Measurements from ENCODE around the gene PSMC3IP. TPM values are rescaled to one million over a fixed set of nuclear protein-coding genes. Genes with fewer than 3 reads are reported as not detected.

PSMC3IP gene
- total RNA-seq, 2 experiments from 2014 or later = 27.0 to 28.9 TPM

GRCh38 chr17:42566883-42567573 is 10.5 kb downstream of the PSMC3IP start, which contains the start of gene MLX:
Gene MLX, plus strand, starts transcription at chr17:42567100. Its CDS starts 25 bp downstream, at chr17:42567125.
- intact Hi-C loops (cut with DNase I, micrococcal nuclease) = loop anchor here (1.0 to 10.0 kb wide), 3 partner anchors 10 to 608 kb away; partner anchors contain the start of genes PSMC3IP (in 2 of the 2), NBR1 (in 1 of the 2), RETREG3 (in 1 of the 2) and TUBG1 (in 1 of the 2)
- ATAC-seq = peak; percentile 74

GRCh38 chr17:42566215-42566882 is 11.2 kb downstream of the PSMC3IP start:
- intact Hi-C loops (cut with DNase I, micrococcal nuclease) = loop anchor here in 1 of 2 experiments (2.0 to 10.0 kb wide), 2 partner anchors 42 to 608 kb away; partner anchors contain the start of genes NBR1, RETREG3 and TUBG1
- Mint-ChIP-seq H3K4me1 (peaks cover 41% of the 10 kb centered on the region), H3K27ac (peak overlapping the region; percentile 96), H3K27me3 (no peaks in the 10 kb centered on the region), H3K9me3 (ENCODE audit: low read depth) (no peaks in the 10 kb centered on the region), H3K4me3 (peak overlapping the region; percentile 96), H3K36me3 (ENCODE audit: low read depth) (peaks cover 51% of the 10 kb centered on the region)
- ChIA-PET CTCF (interaction anchor here (0.6 to 4.9 kb wide), 3 partner anchors 11 to 372 kb away, joined by 3 to 29 read pairs (median 4); partner anchors contain the start of gene PSMC3IP), POLR2A (interaction anchor here (0.5 to 2.3 kb wide), 2 partner anchors 12 to 34 kb away, joined by 5 to 8 read pairs; partner anchors contain the start of gene PSMC3IP)
- no peak for ATAC-seq
- no peak for DNase-seq

More at GRCh38 chr17:42566883-42567573, 10.5 kb downstream of the PSMC3IP start, which contains the start of gene MLX:
- H3K27ac Mint-ChIP-seq = peak within 1 kb of the TSS; percentile 96
- H3K36me3 Mint-ChIP-seq (ENCODE audit: low read depth) = peaks cover 52% of the 10 kb centered on the region
- no peaks in the 10 kb centered on the region for H3K9me3 Mint-ChIP-seq (ENCODE audit: low read depth)
- peak within 1 kb of the TSS; percentile 96 for H3K4me3 Mint-ChIP-seq
- peak; percentile 95 for DNase-seq
- H3K27me3 Mint-ChIP-seq = no peaks in the 10 kb centered on the region
- peaks cover 35% of the 10 kb centered on the region for H3K4me1 Mint-ChIP-seq
- ChIA-PET CTCF (interaction anchor here (0.6 to 4.9 kb wide), 2 partner anchors 10 to 82 kb away, joined by 3 to 29 read pairs; partner anchors contain the start of gene PSMC3IP), POLR2A (interaction anchor here (0.5 to 2.3 kb wide), 5 partner anchors 9 to 801 kb away, joined by 3 to 8 read pairs (median 5); partner anchors contain the start of gene PSMC3IP)

- Mint-ChIP-seq H3K4me1 (peaks cover 41% of the 10 kb centered on the region), H3K27ac (peak overlapping the region; percentile 96), H3K4me3 (peak overlapping the region; percentile 96), H3K9me3 (ENCODE audit: low read depth) (no peaks in the 10 kb centered on the region), H3K36me3 (ENCODE audit: low read depth) (peaks cover 45% of the 10 kb centered on the region), H3K27me3 (no peaks in the 10 kb centered on the region)
- intact Hi-C loops (cut with DNase I, micrococcal nuclease) = loop anchor here in 1 of 2 experiments (2.0 to 10.0 kb wide), 2 partner anchors 43 to 609 kb away; partner anchors contain the start of genes NBR1, RETREG3 and TUBG1
- POLR2A ChIA-PET = interaction anchor here (2.3 kb wide), 1 partner anchor 12 kb away, joined by 8 read pairs; the partner anchor contains the start of gene PSMC3IP
- CTCF ChIA-PET = interaction anchor here (0.7 to 4.9 kb wide), 2 partner anchors 12 to 372 kb away, joined by 4 to 29 read pairs; partner anchors contain the start of gene PSMC3IP
- no peak for DNase-seq
- ATAC-seq = no peak
Observed at GRCh38 chr17:42565523-42566214, 11.9 kb downstream of the PSMC3IP start.

- POLR2A ChIA-PET = no interaction called here
- no peak for ATAC-seq
- H3K36me3 Mint-ChIP-seq (ENCODE audit: low read depth) = peaks cover 38% of the 10 kb centered on the region
- H3K4me3 Mint-ChIP-seq = no peak overlapping the region
- intact Hi-C loops (cut with DNase I, micrococcal nuclease) = loop anchor here in 1 of 2 experiments (10.0 kb wide), 1 partner anchor 610 kb away; the partner anchor contains the start of gene NBR1
- no peaks in the 10 kb centered on the region for H3K27me3 Mint-ChIP-seq
- CTCF ChIA-PET = interaction anchor here (2.3 kb wide), 1 partner anchor 13 kb away, joined by 8 read pairs; the partner anchor contains the start of gene PSMC3IP
- no peaks in the 10 kb centered on the region for H3K9me3 Mint-ChIP-seq (ENCODE audit: low read depth)
- H3K4me1 Mint-ChIP-seq = peaks cover 44% of the 10 kb centered on the region
- H3K27ac Mint-ChIP-seq = no peak overlapping the region
- DNase-seq = no peak
Observed at GRCh38 chr17:42564815-42565522, 12.6 kb downstream of the PSMC3IP start.

- DNase-seq (no peak), ATAC-seq (no peak)
- Mint-ChIP-seq H3K4me1 (peaks cover 39% of the 10 kb centered on the region), H3K4me3 (peak overlapping the region; percentile 94), H3K27ac (peak overlapping the region; percentile 48), H3K9me3 (ENCODE audit: low read depth) (no peaks in the 10 kb centered on the region), H3K27me3 (no peaks in the 10 kb centered on the region), H3K36me3 (ENCODE audit: low read depth) (peaks cover 28% of the 10 kb centered on the region)
- ChIA-PET POLR2A (interaction anchor here (0.6 kb wide), 1 partner anchor 167 kb away, joined by 15 read pairs; no protein-coding TSS in a partner anchor), CTCF (interaction anchor here (0.7 to 2.3 kb wide), 2 partner anchors 14 to 1285 kb away, joined by 3 to 8 read pairs; partner anchors contain the start of gene PSMC3IP)
- intact Hi-C loops (cut with DNase I, micrococcal nuclease) = loop anchor here (2.0 to 10.0 kb wide), 2 partner anchors 13 to 611 kb away; partner anchors contain the start of genes NBR1 (in 1 of the 2) and PSMC3IP (in 1 of the 2)
Observed at GRCh38 chr17:42563950-42564349, 13.6 kb downstream of the PSMC3IP start.

DNA sequence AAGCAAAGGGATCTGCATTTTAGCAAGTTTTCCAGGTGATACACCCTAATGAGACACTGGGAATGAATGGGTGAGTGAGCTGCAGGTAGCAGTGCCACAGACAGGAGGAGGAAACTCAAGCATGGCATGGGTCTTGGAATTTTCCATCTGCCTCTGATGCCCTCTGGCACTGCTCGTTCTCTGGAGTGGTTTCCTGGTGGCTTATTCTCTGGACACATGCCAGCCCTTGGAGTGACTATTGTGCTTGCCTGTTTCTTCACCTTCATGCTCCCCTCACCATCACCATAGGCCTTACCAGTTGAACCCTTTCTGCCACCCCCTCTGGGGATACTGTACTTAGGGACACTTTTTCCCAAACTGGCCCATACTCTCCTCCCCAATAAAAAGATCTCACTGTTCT is 14.0 kb downstream of the PSMC3IP start:
- no peak for DNase-seq
- ChIA-PET POLR2A (interaction anchor here (0.6 kb wide), 2 partner anchors 167 to 491 kb away, joined by 4 to 15 read pairs; no protein-coding TSS in a partner anchor), CTCF (interaction anchor here (0.7 to 2.3 kb wide), 5 partner anchors 14 to 1285 kb away, joined by 3 to 8 read pairs (median 3); partner anchors contain the start of genes BECN1, PSMC3IP and TUBG1)
- Mint-ChIP-seq H3K9me3 (ENCODE audit: low read depth) (no peaks in the 10 kb centered on the region), H3K4me3 (peak overlapping the region; percentile 94), H3K27ac (peak overlapping the region; percentile 99), H3K4me1 (peaks cover 37% of the 10 kb centered on the region), H3K36me3 (ENCODE audit: low read depth) (peaks cover 24% of the 10 kb centered on the region), H3K27me3 (no peaks in the 10 kb centered on the region)
- ATAC-seq = no peak
- intact Hi-C loops (cut with DNase I, micrococcal nuclease) = loop anchor here (2.0 to 10.0 kb wide), 2 partner anchors 13 to 611 kb away; partner anchors contain the start of genes NBR1 (in 1 of the 2) and PSMC3IP (in 1 of the 2)

DNA sequence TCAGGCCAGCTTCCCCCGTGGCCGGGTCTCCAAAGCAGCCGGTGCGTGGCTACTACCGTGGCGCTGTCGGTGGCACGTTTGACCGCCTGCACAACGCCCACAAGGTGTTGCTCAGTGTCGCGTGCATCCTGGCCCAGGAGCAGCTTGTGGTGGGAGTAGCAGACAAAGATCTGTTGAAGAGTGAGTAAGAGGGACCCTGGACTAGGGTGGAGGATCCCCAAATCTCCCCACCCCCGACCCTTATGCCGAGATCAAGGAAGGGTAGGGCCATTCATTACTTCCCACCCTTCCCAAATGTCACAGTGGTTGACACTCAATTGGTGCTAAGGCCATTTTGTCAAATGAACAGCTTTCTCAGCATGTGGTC is 14.4 kb downstream of the PSMC3IP start:
- Mint-ChIP-seq H3K36me3 (ENCODE audit: low read depth) (peaks cover 24% of the 10 kb centered on the region), H3K27me3 (no peaks in the 10 kb centered on the region), H3K27ac (peak overlapping the region; percentile 99), H3K4me1 (peaks cover 35% of the 10 kb centered on the region), H3K9me3 (ENCODE audit: low read depth) (no peaks in the 10 kb centered on the region), H3K4me3 (peak overlapping the region; percentile 94)
- ATAC-seq = no peak
- ChIA-PET POLR2A (interaction anchor here (0.6 kb wide), 3 partner anchors 15 to 491 kb away, joined by 3 to 15 read pairs (median 4); no protein-coding TSS in a partner anchor), CTCF (interaction anchor here (0.7 to 2.3 kb wide), 6 partner anchors 15 to 1285 kb away, joined by 3 to 8 read pairs (median 3); partner anchors contain the start of genes BECN1, PSMC3IP and TUBG1)
- DNase-seq = no peak
- intact Hi-C loops (cut with DNase I, micrococcal nuclease) = loop anchor here (2.0 to 10.0 kb wide), 2 partner anchors 14 to 612 kb away; partner anchors contain the start of genes NBR1 (in 1 of the 2) and PSMC3IP (in 1 of the 2)

- peak; percentile 52 for DNase-seq
- CTCF ChIA-PET = interaction anchor here (0.7 to 2.3 kb wide), 6 partner anchors 15 to 477 kb away, joined by 3 to 8 read pairs (median 3); partner anchors contain the start of genes BECN1, PSMC3IP and TUBG1
- intact Hi-C loops (cut with DNase I, micrococcal nuclease) = loop anchor here (1.0 to 10.0 kb wide), 7 partner anchors 14 to 612 kb away; partner anchors contain the start of genes PSMC3IP (in 2 of the 2), AARSD1 (in 1 of the 2), NAGLU (in 1 of the 2) and NBR1 (in 1 of the 2)
Observed at GRCh38 chr17:42562388-42563142, 15.0 kb downstream of the PSMC3IP start.

More at GRCh38 chr17:42562388-42563142, 15.0 kb downstream of the PSMC3IP start:
- POLR2A ChIA-PET = interaction anchor here (0.6 kb wide), 1 partner anchor 14 kb away, joined by 3 read pairs; no protein-coding TSS in a partner anchor
- Mint-ChIP-seq H3K27ac (peak overlapping the region; percentile 99), H3K4me3 (peak overlapping the region; percentile 94), H3K27me3 (no peaks in the 10 kb centered on the region), H3K36me3 (ENCODE audit: low read depth) (peaks cover 20% of the 10 kb centered on the region), H3K9me3 (ENCODE audit: low read depth) (no peaks in the 10 kb centered on the region), H3K4me1 (peaks cover 31% of the 10 kb centered on the region)
- ATAC-seq = peak; percentile 14
